Ramos (cell line): ENCODE data around the gene LRRFIP2.
"Not testable (repeated sequence)": the region's sequence is repeated elsewhere in the genome, so short reads cannot be mapped to it uniquely, and the experiment has no call there.

Experiments
- in situ Hi-C: fragments of 300-500 bp; cut with MboI; formaldehyde crosslinking; loops from one replicate; pipeline ENCODE4 v1.14.3; 2022; ENCODE audit warnings: low sequenced_read_pairs; ENCODE audit not compliant: unreplicated experiment

The LRRFIP2 gene

GRCh38 chr3:37174532-37175126, at the start of gene LRRFIP2:
TSS of gene LRRFIP2 (minus strand) at chr3:37174582. CDS start at chr3:37148983, 25,599 bp downstream.
- in situ Hi-C loops: no loop called here

- in situ Hi-C loops: no loop called here
These were observed 49.2 kb upstream of the LRRFIP2 start for GRCh38 chr3:37223576-37223975.

DNA sequence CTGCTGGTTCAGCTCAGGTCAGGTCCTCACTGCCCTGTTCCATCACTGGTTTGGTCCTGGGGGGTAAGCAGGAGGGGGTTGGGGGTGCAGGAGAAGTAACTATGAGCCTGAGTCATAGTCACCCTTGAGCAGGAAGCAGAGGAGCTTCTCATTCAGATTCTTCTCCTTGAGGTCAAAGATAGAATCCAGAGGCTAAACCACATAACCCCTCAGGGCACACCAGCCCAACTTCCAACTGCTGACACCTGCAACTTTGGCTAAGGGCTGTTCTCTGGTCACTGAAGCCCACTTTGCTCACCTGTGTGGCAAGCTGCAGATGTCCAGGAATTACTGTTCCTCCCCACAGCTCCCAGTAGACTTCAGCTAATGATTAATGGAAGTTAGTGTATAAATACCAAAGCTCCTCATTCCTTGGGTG, 48.8 kb upstream of the LRRFIP2 start:
- in situ Hi-C loops: no loop called here

DNA sequence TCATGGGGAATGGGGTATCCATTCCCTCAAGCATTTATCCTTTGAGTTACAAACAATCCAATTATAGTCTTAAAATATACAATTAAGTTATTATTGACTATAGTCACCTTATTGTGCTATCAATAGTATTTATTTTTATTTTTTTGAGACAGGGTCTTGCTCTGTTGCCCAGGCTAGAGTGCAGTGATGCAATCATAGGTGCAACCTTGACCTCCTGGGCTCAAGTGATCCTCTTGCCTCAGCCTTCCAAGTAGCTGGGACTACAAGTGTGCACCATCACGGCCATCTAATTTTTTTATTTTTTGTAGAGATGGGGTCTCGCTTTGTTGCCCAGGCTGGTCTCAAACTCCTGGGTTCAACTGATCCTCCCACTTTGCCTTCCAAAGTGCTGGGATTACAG, 48.2 kb upstream of the LRRFIP2 start:
- in situ Hi-C loops: not testable (repeated sequence)

DNA sequence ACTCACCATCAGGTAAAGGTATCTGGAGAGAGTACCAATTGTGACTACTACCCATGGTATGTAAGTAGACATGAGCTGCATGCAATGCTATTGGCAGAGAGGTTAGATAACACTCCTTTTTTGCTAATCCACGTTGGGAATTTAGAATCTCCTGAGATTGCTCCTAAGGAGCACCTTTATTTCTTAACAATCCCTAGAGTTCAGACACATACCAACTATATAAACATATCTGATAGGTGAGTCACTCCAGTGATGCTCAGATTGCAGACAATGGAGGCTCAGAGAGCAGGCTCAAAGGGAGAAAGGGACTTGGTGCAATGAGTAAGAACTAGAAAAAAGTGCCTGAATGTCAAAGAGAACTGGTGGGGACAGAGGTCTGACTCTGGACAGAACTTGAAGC, 47.0 kb upstream of the LRRFIP2 start:
- in situ Hi-C loops: no loop called here

DNA sequence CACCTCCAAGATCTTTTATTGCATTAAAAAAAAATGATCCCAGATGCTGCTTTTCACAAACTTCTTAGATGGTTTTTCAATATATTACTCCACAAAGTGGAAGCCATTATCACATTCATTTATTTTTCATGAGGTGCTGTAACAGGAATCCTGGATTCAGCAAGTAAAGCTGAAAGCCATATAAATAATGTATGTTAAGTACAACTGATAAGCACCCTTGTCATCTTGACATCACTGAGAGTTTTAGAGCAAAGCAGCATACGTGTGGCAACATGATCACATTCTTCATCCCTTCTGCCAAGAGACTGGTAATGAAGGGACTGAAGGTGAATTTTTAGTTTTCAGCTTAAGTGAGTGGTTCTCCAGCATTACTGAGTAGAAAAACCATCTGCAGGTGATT, 44.9 kb upstream of the LRRFIP2 start:
- in situ Hi-C loops: loop anchor here (10.0 kb wide), 1 partner anchor 494 kb away; no protein-coding TSS in a partner anchor

DNA sequence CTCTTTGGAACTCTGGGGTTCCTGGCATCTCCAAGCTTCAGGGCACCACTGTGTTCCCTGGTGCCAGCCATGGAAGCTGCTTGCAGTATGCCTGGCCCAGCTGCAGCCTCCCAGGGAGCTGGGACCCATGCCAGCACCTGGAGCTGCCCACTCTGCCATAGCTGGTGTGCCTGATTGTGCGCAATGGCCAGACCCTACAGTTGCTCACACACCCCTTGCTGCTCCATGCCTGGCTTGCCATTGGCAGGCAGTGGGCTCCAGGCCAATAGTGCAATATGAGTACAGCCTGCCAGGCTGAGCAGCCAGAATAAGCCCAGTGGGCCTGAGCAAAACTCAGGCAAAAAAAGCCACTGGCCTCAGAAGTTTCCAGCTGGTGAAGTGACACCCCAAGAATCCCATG, 43.8 kb upstream of the LRRFIP2 start:
- in situ Hi-C loops: loop anchor here (10.0 kb wide), 1 partner anchor 493 kb away; no protein-coding TSS in a partner anchor

DNA sequence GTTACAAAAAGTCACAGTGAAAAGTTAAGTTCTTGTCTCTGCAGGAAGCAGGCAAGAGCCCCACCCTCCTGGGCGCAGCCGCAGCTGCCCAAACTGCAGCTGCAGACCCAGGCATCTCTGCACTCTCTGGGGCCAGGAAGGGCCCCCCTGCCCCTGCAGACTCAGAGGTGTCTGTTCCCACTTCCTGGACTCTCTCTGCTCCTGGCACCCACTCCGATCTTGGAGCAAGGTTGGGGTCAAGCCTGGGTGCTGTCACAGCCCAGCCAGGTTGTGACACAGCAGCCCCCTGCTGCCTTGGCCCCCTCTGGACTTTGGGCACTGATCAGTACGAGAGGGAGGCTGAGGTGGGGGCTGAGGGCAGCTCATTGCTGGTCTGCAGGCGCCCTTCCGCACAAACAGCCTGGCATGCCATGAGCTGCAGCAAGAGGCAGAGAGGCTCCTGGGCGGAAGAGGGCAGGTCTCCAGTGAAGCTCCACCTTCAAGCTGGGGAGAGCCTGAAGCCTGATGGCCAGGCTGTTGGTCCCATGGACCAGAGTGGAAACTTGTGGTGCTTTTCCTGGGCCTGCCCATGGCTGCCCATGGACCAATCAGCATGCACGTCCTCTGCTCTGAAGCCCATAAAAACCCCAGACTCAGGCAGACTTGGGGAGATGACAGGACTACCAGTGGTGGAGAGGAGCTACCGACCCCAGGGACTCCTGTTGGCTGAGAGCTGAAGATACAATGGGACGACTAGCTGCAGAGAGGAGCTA, 42.9 kb upstream of the LRRFIP2 start:
- in situ Hi-C loops: loop anchor here (10.0 kb wide), 1 partner anchor 492 kb away; no protein-coding TSS in a partner anchor

DNA sequence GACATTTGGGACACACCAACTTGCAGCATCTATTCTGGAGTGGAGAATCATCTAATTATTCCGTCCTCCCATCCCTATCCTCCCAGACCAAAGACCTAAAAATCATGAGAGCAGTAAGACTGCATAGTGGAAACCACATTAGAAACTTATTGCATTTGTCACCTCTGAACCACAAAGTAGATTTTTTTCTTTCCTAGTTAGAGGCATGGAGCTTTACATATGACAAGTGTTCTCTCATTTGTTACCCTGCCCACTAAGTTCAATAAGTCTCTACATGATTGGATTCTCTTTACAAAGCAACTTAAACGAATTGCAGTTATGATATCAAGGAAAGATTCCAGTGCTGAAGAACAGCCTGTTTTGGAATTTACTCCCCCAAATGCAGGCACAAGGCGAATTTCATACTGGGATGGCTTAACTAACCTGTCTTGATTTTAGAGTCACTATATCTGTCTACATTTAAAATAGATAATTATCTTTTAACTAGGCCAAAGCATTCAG, 42.3 kb upstream of the LRRFIP2 start:
- in situ Hi-C loops: loop anchor here (10.0 kb wide), 1 partner anchor 492 kb away; no protein-coding TSS in a partner anchor

- in situ Hi-C loops: loop anchor here (10.0 kb wide), 1 partner anchor 489 kb away; no protein-coding TSS in a partner anchor
These were observed 39.7 kb upstream of the LRRFIP2 start for GRCh38 chr3:37214076-37214475.

DNA sequence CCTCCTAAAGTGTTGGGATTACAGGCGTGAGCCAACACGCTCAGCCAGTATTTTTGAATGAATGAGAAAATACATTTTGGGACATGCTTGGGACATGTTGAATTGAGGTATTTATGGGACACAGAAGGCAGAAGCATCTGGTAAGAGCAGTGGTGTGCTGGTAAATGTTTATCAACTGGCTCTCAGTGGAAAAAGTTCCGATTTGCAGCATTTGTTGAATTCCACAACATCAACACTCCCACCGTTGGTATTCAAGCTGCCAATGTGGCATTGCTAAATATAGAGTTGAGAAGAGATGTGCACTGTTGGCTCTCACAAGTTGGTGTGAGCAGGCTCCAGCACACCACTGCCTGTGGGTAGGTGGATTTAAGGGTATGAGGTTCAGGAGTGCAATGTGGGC, 35.8 kb upstream of the LRRFIP2 start:
- in situ Hi-C loops: loop anchor here (10.0 kb wide), 1 partner anchor 485 kb away; no protein-coding TSS in a partner anchor

DNA sequence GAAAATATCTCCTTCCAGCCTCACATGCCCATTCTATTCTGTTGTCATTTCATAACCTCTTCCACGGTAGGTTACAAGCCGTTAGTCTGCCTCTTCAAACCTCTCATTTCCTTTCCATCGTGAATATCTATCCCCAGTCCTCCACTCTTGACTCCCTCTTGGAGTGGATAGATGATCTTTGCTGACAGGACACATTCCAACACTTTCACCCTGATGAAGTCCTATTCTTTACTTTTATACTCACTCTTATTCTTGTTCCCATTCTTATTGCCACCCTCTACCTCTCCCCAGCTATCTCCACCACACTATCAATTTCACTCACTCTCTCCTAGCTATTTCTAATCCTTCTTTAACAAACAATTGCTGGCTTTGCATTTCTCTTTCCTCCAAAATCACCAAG, 34.2 kb upstream of the LRRFIP2 start:
- in situ Hi-C loops: not testable (repeated sequence)

DNA sequence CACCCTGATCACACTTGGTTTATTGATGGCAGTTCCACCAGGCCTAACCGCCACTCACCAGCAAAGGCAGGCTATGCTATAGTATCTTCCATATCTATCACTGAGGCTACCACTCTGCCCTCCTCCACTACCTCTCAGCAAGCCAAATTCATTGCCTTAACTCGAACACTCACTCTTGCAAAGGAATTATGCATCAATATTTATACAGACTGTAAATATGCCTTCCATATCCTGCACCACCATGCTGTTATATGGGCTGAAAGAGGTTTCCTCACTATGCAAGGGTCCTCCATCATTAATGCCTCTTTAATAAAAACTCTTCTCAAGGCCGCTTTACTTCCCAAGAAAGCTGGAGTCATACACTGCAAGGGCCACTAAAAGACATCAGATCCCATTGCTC, 33.6 kb upstream of the LRRFIP2 start:
- in situ Hi-C loops: not testable (repeated sequence)

DNA sequence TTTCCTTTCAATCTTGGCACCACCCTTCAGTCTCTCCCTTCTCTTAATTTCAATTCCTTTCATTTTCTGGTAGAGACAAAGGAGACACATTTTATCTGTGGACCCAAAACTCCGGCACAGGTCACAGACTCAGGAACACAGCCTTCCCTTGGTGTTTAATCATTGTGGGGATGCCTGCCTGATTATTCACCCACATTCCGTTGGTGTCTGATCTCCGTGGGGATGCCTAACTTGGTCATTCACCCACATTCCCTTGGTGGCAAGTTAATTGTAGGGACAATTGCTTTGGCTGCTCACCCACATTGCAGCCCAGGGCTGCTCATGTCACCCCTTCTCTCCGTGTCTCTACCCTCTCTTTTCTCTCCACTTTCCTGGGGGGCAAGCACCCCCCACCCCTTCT, 31.7 kb upstream of the LRRFIP2 start:
- in situ Hi-C loops: not testable (repeated sequence)

DNA sequence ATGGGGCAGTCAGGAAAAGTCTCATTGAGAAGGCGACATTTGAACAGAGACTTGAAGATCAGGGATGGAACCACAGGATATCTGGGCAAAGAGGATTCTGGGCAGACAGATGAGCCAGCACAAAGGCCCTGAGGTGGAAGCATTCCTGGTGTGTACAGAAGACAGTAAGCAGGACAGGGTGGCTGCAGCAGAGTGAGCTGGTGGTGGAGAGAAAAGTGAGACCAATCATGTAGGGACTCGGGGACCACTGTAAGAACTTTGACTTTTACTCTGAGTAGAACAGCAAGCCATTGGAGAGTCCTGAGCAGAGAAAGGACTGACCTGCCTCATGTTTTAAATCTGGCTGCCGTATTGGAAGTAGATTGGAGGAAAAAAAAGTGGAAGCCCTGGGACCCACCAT, 29.9 kb upstream of the LRRFIP2 start:
- in situ Hi-C loops: no loop called here

GRCh38 chr3:37202035-37202434, 27.7 kb upstream of the LRRFIP2 start:
- in situ Hi-C loops: no loop called here

DNA sequence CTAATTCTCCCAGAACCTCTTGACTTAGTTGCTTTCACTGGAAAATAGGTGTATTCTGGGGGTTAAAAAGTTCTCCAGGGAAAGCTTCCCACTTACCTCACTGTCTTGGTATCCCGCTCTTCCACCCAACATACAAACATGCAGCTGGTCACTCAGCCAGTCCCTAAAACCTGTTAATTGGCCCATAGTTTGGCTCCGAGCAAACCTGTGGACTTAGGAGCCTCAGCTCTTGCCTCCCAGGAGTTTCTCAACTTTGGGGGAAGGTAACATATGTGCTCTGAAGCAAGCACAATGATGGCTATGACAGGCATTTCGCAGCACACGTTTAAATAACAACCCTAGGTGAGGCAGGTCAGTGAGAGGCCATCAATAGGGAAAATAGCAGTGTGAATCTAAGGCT, 25.8 kb upstream of the LRRFIP2 start:
- in situ Hi-C loops: no loop called here

GRCh38 chr3:37198996-37199395, 24.6 kb upstream of the LRRFIP2 start:
- in situ Hi-C loops: no loop called here

GRCh38 chr3:37198547-37198946, 24.2 kb upstream of the LRRFIP2 start:
- in situ Hi-C loops: no loop called here

DNA sequence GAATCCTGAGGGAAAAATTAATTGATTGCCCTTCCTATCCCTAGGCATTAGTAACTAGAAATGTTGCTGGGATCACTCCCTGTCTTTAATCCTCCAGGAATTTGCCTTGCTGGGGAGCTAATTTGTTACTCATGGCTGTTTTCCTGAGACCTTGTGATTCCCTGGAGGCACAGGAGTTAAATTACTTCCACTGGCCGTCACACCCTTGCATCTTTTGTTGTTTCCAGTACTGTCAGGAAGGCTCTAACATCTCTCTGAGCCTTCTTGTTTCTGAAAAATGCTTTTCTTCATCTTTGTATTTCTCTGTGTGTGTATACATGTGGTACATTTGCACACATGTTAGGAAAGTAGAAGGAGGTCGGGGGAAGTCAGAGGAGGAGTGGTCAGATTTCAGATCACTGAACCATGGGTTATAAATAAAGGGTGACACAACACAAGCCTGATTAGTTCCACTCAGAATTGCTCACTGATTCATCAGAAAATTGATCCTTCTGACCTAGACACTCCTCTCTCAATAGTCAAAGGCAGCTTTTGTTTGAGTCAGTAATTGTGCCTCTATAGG, 23.5 kb upstream of the LRRFIP2 start:
- in situ Hi-C loops: no loop called here

DNA sequence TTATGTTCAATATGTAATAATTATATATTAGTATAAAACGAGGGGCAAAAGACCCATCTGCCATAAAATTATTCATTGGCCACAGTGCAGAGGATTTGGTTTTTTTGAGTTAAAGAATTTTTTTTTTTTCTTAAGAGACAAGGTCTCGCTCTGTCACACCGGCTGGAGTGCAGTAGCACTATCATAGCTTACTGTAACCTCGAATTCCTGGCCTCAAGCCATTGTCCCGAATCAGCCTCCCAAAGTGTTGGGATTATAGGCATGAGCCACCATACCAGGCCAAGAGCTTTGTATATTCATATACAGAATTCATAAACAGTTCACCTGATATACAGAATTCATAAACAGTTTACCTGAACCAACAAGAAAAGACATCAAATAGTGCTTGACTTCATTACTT, 20.2 kb upstream of the LRRFIP2 start:
- in situ Hi-C loops: no loop called here
